IPS-NIHi11 (cell line): ENCODE measurements around the gene MYO7A.

Experiments used
- DNase-seq: peaks from one replicate; pipeline ENCODE4 v3.0.0; 2012; ENCODE audit warnings: mixed read lengths, low spot score

MYO7A gene

GRCh38 chr11:77186302-77186701 is 58.3 kb downstream of the MYO7A start:
- DNase-seq, result no peak

- DNase-seq, result no peak
Observed at GRCh38 chr11:77187111-77187750, 59.2 kb downstream of the MYO7A start.

DNA sequence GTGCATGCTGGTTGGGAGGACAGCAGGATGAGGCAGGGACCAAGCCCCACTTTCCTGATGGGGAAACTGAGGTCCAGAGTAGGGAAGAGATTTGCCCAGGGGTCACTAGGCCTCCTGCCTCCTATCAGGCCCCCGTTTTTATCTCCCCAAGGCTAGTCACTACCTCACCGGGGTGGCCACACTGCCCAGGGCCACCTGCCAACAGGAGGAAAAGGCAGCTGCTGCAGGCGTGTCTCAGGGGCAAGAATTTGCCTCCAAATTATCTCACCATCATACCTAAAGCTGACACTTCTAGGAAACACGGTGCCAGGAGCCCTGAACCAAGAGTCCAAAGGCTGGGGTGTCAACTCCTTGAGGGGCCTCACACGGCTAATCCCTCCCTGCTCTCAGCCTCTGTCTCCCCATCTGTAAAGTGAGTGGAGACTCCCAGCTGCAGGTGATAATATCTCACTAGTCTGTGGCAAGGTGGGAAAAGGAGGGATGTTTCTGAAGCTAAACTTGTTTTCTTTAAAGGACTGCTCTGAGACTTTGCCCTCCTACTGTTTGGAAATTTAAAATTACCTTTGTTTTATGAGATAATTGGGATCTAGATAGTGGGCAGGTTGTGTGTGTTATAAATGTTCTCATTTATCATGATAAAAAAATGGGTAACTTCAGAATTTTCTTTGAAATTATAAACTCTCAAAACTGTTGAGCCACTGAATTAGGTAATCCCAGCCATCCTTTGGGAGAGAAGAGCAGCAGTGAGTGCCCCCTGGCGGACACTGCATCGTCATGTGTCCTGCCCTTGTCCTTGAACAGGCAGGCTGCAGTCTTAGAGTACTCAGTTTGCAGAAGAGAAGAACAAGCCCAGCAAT is 60.0 kb downstream of the MYO7A start:
- DNase-seq, result peak; percentile 93

GRCh38 chr11:77188633-77189491 is 60.8 kb downstream of the MYO7A start:
- peak; percentile 51 for DNase-seq

DNA sequence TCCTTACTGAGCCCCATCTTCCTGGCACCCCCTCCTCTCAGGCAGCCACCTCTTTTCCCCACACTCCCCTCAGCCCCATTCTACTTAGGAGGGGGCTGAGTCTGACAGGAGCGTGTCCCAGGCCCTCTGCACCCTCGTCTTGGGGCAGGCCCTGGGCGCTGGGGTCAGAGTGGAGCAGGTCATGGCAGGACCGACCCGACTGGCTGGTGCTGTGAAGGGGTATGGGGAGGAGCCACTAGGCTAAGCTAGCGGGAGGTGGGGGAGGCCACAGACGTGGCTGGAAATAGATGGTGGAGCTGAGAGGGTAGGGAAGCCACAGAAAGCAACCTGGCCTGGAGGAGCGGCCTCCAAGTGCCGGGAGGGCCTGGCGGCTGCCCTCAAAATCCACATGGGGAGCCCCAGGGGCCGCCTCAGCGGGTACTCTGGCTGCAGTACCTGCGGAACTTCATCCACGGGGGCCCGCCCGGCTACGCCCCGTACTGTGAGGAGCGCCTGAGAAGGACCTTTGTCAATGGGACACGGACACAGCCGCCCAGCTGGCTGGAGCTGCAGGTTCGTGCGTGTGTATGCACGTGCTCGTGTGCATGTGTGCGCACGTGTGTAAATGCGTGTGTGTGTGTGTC is 61.7 kb downstream of the MYO7A start:
- no peak for DNase-seq

GRCh38 chr11:77190331-77191075 is 62.5 kb downstream of the MYO7A start:
- no peak for DNase-seq

DNA sequence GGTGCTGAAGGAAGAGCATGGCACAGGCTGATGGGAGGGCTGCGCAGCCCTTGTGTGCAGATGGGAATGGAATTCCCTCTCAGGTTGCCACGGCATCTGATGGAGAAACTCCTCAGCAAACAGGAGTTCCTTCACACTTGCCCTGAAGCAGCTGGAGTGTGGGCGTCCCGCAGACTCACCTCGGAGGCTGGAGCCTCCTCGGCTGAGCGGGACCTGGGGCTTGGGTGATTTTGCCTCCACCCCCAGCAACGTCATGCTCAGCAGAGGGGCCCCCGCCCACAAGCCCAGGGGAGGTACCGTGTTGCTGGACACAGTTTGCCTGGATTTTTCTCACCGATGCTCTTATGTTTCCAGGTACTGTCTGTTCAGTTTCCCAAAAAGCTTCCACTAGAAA is 63.4 kb downstream of the MYO7A start:
- no peak for DNase-seq

DNA sequence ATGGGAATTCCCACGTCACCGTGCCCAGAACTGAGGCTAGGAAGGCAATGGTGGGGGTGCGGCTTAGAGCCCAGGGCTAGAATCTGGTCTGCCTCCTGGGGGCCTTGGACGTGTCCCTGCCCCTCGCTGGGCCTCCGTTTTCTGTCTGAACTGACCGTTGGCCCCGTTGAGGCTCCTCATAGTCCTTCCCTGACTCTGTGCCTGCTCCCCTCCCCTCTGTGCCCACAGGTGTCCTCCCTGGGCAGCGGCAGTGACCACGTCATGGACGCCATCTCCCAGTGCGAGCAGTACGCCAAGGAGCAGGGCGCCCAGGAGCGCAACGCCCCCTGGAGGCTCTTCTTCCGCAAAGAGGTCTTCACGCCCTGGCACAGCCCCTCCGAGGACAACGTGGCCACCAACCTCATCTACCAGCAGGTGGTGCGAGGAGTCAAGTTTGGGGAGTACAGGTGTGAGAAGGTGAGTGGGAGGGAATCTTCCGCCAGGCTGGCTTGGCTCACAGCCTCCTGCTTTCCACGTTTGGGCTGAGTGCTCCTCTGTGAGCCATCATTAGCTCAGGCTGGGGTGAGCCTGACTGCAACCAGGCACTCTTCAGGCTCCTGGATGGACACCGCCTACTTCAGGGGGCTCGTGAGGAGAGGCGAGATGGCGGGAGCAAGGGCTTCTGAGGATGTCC is 63.9 kb downstream of the MYO7A start:
- DNase-seq, result peak; percentile 93

GRCh38 chr11:77193167-77193566 is 65.1 kb downstream of the MYO7A start:
- no peak for DNase-seq

GRCh38 chr11:77193911-77194830 is 66.1 kb downstream of the MYO7A start:
- no peak for DNase-seq

DNA sequence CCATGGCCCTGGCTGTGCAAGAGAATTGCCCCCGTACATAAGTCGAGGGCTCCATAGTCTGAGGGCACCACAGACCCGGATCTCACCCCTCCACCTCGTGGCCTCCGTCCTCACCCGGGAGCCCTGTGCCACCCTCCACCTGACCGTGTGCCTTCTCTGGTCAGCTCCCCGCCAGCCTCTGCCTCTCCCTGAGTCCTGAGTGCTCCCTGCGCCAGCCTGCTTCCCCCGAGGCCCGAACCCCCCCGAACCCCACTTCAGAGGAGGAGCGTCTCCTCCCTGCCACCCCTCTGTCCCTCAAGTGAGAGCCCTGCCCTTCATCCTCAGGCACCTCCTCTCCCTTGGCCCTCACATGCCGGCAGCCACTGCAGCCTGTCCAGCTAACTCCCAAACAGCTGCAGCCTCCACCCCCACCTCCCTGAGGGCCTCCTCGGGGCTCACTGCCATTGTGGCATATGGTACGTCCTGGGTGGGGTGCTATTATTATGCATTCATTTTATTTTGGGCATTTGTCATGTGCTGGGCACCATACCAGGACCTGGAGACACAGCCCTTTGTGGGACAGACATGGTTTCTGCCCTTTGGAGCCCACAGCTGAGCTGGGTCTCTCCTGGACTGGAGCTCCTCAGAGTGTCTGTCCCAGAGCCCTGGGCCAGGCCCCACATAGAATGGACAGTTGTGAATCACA is 67.2 kb downstream of the MYO7A start:
- no peak for DNase-seq

GRCh38 chr11:77196961-77197360 is 68.9 kb downstream of the MYO7A start:
- no peak for DNase-seq

- no peak for DNase-seq
Observed at GRCh38 chr11:77197626-77198320, 69.7 kb downstream of the MYO7A start.

DNA sequence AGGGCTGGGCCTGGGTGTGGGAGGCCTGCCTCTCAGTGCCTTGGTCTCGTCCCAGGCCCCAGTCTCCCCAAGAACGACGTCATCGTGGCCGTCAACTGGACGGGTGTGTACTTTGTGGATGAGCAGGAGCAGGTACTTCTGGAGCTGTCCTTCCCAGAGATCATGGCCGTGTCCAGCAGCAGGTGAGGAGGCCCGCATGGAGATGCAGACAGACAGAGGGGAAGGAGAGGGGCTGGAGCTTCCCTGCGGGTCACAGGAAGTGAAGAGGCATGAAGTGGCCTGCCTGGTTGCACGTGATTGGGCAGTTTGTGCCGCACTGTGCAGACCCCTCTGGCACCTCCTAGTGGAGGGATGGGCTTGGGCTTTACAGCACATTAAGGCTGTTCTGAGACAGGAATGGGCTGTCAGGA is 70.4 kb downstream of the MYO7A start:
- peak; percentile 86 for DNase-seq

DNA sequence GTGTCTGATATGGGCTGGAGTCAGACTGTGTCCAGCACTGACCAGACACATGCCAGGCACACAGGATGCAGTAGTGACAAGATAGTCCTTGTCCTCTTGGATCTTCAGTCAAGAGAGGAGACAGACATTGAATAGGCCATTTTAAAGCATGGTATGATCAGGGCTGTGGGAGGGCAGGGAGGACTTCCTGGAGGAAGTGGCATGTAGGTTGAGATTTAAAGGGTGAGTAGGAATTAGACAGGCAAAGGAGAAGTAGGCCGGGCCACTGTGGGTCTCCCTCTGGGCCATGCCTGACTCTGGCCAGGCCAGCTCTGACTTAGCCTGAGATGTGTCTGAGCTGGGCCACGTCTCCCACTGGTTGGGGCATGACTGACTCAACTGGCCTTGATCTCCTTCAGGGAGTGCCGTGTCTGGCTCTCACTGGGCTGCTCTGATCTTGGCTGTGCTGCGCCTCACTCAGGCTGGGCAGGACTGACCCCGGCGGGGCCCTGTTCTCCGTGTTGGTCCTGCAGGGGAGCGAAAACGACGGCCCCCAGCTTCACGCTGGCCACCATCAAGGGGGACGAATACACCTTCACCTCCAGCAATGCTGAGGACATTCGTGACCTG is 71.2 kb downstream of the MYO7A start:
- no peak for DNase-seq

GRCh38 chr11:77200351-77201268 is 72.6 kb downstream of the MYO7A start:
- no peak for DNase-seq

- no peak for DNase-seq
Observed at GRCh38 chr11:77201370-77201769, 73.3 kb downstream of the MYO7A start.
